Activated T-helper 17 cell treated with anti-CD3 and anti-CD28 coated beads, Interleukin-2, amount 50 U/mL, for 72 hours (primary cell): ENCODE measurements around the gene FGD5. TPM values are rescaled to one million over a fixed set of nuclear protein-coding genes. Genes with fewer than 3 reads are reported as not detected.

Source experiments
- ATAC-seq: fragments of 150-1000 bp; cut with Tn5 transposase; replicated peaks from 2 replicates; pipeline ENCODE4 v1.10.0; 2021; ENCODE audit warnings: mild to moderate bottlenecking, moderate library complexity
- H3K27ac Mint-ChIP-seq: one replicate; pipeline ENCODE4 v1.8.0; 2022; ENCODE audit warnings: mixed read lengths
- H3K27me3 Mint-ChIP-seq: one replicate; pipeline ENCODE4 v1.8.0; 2022; ENCODE audit warnings: mixed read lengths
- H3K36me3 Mint-ChIP-seq: one replicate; pipeline ENCODE4 v1.8.0; 2022; ENCODE audit warnings: low read depth, mild to moderate bottlenecking, mixed read lengths
- H3K4me1 Mint-ChIP-seq: one replicate; pipeline ENCODE4 v1.8.0; 2022; ENCODE audit warnings: mixed read lengths
- H3K4me3 Mint-ChIP-seq: one replicate; pipeline ENCODE4 v1.8.0; 2022; ENCODE audit warnings: mild to moderate bottlenecking, mixed read lengths
- H3K9me3 Mint-ChIP-seq: one replicate; pipeline ENCODE4 v1.8.0; 2022; ENCODE audit warnings: mixed read lengths
- total RNA-seq, 2 donors: library from RNA; stranded (reverse); gene quantifications; one replicate each; pipeline ENCODE4 v1.2.3, GENCODE V29; 2022

Gene FGD5
- total RNA-seq, 2 donors from 2014 or later, result 0.06 to 0.74 TPM

GRCh38 chr3:14841836-14842235 is 23.1 kb downstream of the FGD5 start:
- H3K36me3 Mint-ChIP-seq, result no peaks in the 10 kb centered on the region
- no peak overlapping the region for H3K27ac Mint-ChIP-seq
- H3K9me3 Mint-ChIP-seq, result no peaks in the 10 kb centered on the region
- H3K4me3 Mint-ChIP-seq, result no peak overlapping the region
- no peak for ATAC-seq
- peaks cover 3% of the 10 kb centered on the region for H3K27me3 Mint-ChIP-seq
- H3K4me1 Mint-ChIP-seq, result no peaks in the 10 kb centered on the region

- Mint-ChIP-seq H3K4me1 (no peaks in the 10 kb centered on the region), H3K27me3 (peaks cover 3% of the 10 kb centered on the region), H3K9me3 (no peaks in the 10 kb centered on the region), H3K27ac (peak overlapping the region; percentile 65), H3K4me3 (no peak overlapping the region), H3K36me3 (no peaks in the 10 kb centered on the region)
- no peak for ATAC-seq
Measured at GRCh38 chr3:14842277-14842676, 23.5 kb downstream of the FGD5 start.

- Mint-ChIP-seq H3K27me3 (peaks cover 3% of the 10 kb centered on the region), H3K9me3 (no peaks in the 10 kb centered on the region)
Measured at GRCh38 chr3:14843321-14843720, 24.6 kb downstream of the FGD5 start.

GRCh38 chr3:14844386-14845170 is 25.8 kb downstream of the FGD5 start:
- Mint-ChIP-seq H3K27me3 (peaks cover 3% of the 10 kb centered on the region), H3K9me3 (no peaks in the 10 kb centered on the region), H3K36me3 (no peaks in the 10 kb centered on the region), H3K4me1 (no peaks in the 10 kb centered on the region), H3K27ac (no peak overlapping the region), H3K4me3 (no peak overlapping the region)
- no peak for ATAC-seq

More at GRCh38 chr3:14843321-14843720, 24.6 kb downstream of the FGD5 start:
- no peak overlapping the region for H3K4me3 Mint-ChIP-seq
- H3K36me3 Mint-ChIP-seq, result no peaks in the 10 kb centered on the region
- no peaks in the 10 kb centered on the region for H3K4me1 Mint-ChIP-seq
- no peak for ATAC-seq
- H3K27ac Mint-ChIP-seq, result no peak overlapping the region

GRCh38 chr3:14845180-14845579 is 26.4 kb downstream of the FGD5 start:
- no peak overlapping the region for H3K4me3 Mint-ChIP-seq
- no peak overlapping the region for H3K27ac Mint-ChIP-seq
- no peaks in the 10 kb centered on the region for H3K36me3 Mint-ChIP-seq
- ATAC-seq, result peak; percentile 74
- H3K9me3 Mint-ChIP-seq, result no peaks in the 10 kb centered on the region
- no peaks in the 10 kb centered on the region for H3K4me1 Mint-ChIP-seq
- H3K27me3 Mint-ChIP-seq, result peaks cover 3% of the 10 kb centered on the region

GRCh38 chr3:14845826-14846225 is 27.1 kb downstream of the FGD5 start:
- no peak overlapping the region for H3K27ac Mint-ChIP-seq
- peaks cover 6% of the 10 kb centered on the region for H3K27me3 Mint-ChIP-seq
- H3K4me1 Mint-ChIP-seq, result no peaks in the 10 kb centered on the region
- H3K9me3 Mint-ChIP-seq, result no peaks in the 10 kb centered on the region
- ATAC-seq, result no peak
- no peaks in the 10 kb centered on the region for H3K36me3 Mint-ChIP-seq
- H3K4me3 Mint-ChIP-seq, result no peak overlapping the region

GRCh38 chr3:14846226-14846880 is 27.6 kb downstream of the FGD5 start:
- Mint-ChIP-seq H3K27me3 (peaks cover 6% of the 10 kb centered on the region), H3K36me3 (no peaks in the 10 kb centered on the region), H3K9me3 (no peaks in the 10 kb centered on the region), H3K4me1 (no peaks in the 10 kb centered on the region), H3K27ac (no peak overlapping the region), H3K4me3 (no peak overlapping the region)
- no peak for ATAC-seq

- Mint-ChIP-seq H3K36me3 (no peaks in the 10 kb centered on the region), H3K4me1 (no peaks in the 10 kb centered on the region), H3K9me3 (no peaks in the 10 kb centered on the region), H3K27me3 (peaks cover 6% of the 10 kb centered on the region), H3K27ac (peak overlapping the region; percentile 33), H3K4me3 (peak overlapping the region; percentile 19)
- peak; percentile 55 for ATAC-seq
Measured at GRCh38 chr3:14847613-14848541, 29.1 kb downstream of the FGD5 start.

GRCh38 chr3:14848906-14849305 is 30.1 kb downstream of the FGD5 start:
- Mint-ChIP-seq H3K27me3 (peaks cover 6% of the 10 kb centered on the region), H3K4me1 (no peaks in the 10 kb centered on the region), H3K4me3 (no peak overlapping the region), H3K36me3 (no peaks in the 10 kb centered on the region), H3K9me3 (no peaks in the 10 kb centered on the region), H3K27ac (no peak overlapping the region)
- ATAC-seq, result no peak

- Mint-ChIP-seq H3K9me3 (no peaks in the 10 kb centered on the region), H3K4me1 (no peaks in the 10 kb centered on the region), H3K27ac (no peak overlapping the region), H3K36me3 (no peaks in the 10 kb centered on the region), H3K4me3 (no peak overlapping the region), H3K27me3 (peaks cover 6% of the 10 kb centered on the region)
- ATAC-seq, result no peak
Measured at GRCh38 chr3:14849638-14850230, 31.0 kb downstream of the FGD5 start.

- Mint-ChIP-seq H3K27me3 (peaks cover 16% of the 10 kb centered on the region), H3K4me3 (no peak overlapping the region), H3K9me3 (no peaks in the 10 kb centered on the region), H3K4me1 (no peaks in the 10 kb centered on the region), H3K27ac (no peak overlapping the region), H3K36me3 (no peaks in the 10 kb centered on the region)
- no peak for ATAC-seq
Measured at GRCh38 chr3:14852058-14852594, 33.4 kb downstream of the FGD5 start.

- H3K36me3 Mint-ChIP-seq, result no peaks in the 10 kb centered on the region
- H3K27ac Mint-ChIP-seq, result no peak overlapping the region
- no peaks in the 10 kb centered on the region for H3K4me1 Mint-ChIP-seq
- peaks cover 16% of the 10 kb centered on the region for H3K27me3 Mint-ChIP-seq
- no peak overlapping the region for H3K4me3 Mint-ChIP-seq
- no peak for ATAC-seq
- H3K9me3 Mint-ChIP-seq, result no peaks in the 10 kb centered on the region
Measured at GRCh38 chr3:14852717-14853116, 34.0 kb downstream of the FGD5 start.

GRCh38 chr3:14853271-14853951 is 34.6 kb downstream of the FGD5 start:
- ATAC-seq, result no peak
- peaks cover 21% of the 10 kb centered on the region for H3K27me3 Mint-ChIP-seq

More at GRCh38 chr3:14853271-14853951, 34.6 kb downstream of the FGD5 start:
- Mint-ChIP-seq H3K4me1 (no peaks in the 10 kb centered on the region), H3K27ac (no peak overlapping the region), H3K9me3 (no peaks in the 10 kb centered on the region), H3K36me3 (no peaks in the 10 kb centered on the region), H3K4me3 (no peak overlapping the region)
